ENCODE data around the gene KATNAL2.
A peak's percentile ranks its signal among the peaks of the same experiment; 100 is the strongest.

Gene KATNAL2

GRCh38 chr18:46939998-46940571 is 22.7 kb downstream of the KATNAL2 start:
- TF ChIP-seq ISL1 (CRISPR knock-in tag; IDR thresholded peaks at IDR 0.05) (peak; percentile 91), OSR1 (CRISPR knock-in tag; IDR thresholded peaks at IDR 0.05) (no peak)
- peak; percentile 84 for ATAC-seq

GRCh38 chr18:46942646-46943045 is 25.2 kb downstream of the KATNAL2 start:
- TF ChIP-seq CSRNP3 (CRISPR knock-in tag; IDR thresholded peaks at IDR 0.05) (no peak), GLIS3 (CRISPR knock-in tag; IDR thresholded peaks at IDR 0.05) (no peak), TOX (CRISPR knock-in tag; IDR thresholded peaks at IDR 0.05; ENCODE audit: borderline replicate concordance) (no peak), ZC3H10 (CRISPR knock-in tag; IDR thresholded peaks at IDR 0.05) (no peak), ZNF565 (CRISPR knock-in tag; conservative IDR thresholded peaks at IDR 0.05; ENCODE audit: low read depth) (no peak), PPARA (CRISPR knock-in tag; IDR thresholded peaks at IDR 0.05; ENCODE audit: borderline replicate concordance) (no peak), CREB5 (CRISPR knock-in tag; IDR thresholded peaks at IDR 0.05; ENCODE audit: low read depth) (no peak), ZNF8 (CRISPR knock-in tag; IDR thresholded peaks at IDR 0.05) (no peak), ZNF70 (CRISPR knock-in tag; IDR thresholded peaks at IDR 0.05) (no peak), POU6F1 (CRISPR knock-in tag; IDR thresholded peaks at IDR 0.05; ENCODE audit: borderline replicate concordance, low read depth) (no peak), OSR1 (CRISPR knock-in tag; IDR thresholded peaks at IDR 0.05) (no peak), SNAI2 (CRISPR knock-in tag; IDR thresholded peaks at IDR 0.05) (no peak), RARB (CRISPR knock-in tag; IDR thresholded peaks at IDR 0.05) (no peak), TCF4 (CRISPR knock-in tag; IDR thresholded peaks at IDR 0.05; ENCODE audit: borderline replicate concordance) (no peak)
- ATAC-seq: no peak

GRCh38 chr18:46946656-46947282 is 29.4 kb downstream of the KATNAL2 start:
- no peak for TF ChIP-seq ZNF70 (CRISPR knock-in tag; IDR thresholded peaks at IDR 0.05)
- no peak for TF ChIP-seq TOX (CRISPR knock-in tag; IDR thresholded peaks at IDR 0.05; ENCODE audit: borderline replicate concordance)
- TF ChIP-seq ZC3H10 (CRISPR knock-in tag; IDR thresholded peaks at IDR 0.05): no peak
- no peak for TF ChIP-seq ARNTL (CRISPR knock-in tag; IDR thresholded peaks at IDR 0.05; ENCODE audit: borderline replicate concordance, low read depth)
- no peak for TF ChIP-seq PATZ1 (CRISPR knock-in tag; IDR thresholded peaks at IDR 0.05; ENCODE audit: borderline replicate concordance)
- TF ChIP-seq CREB5 (CRISPR knock-in tag; IDR thresholded peaks at IDR 0.05; ENCODE audit: low read depth): no peak
- no peak for TF ChIP-seq RARB (CRISPR knock-in tag; IDR thresholded peaks at IDR 0.05)
- no peak for TF ChIP-seq CSDC2 (CRISPR knock-in tag; IDR thresholded peaks at IDR 0.05)
- TF ChIP-seq CSRNP3 (CRISPR knock-in tag; IDR thresholded peaks at IDR 0.05): no peak
- TF ChIP-seq POU6F1 (CRISPR knock-in tag; IDR thresholded peaks at IDR 0.05; ENCODE audit: borderline replicate concordance, low read depth): no peak
- no peak for TF ChIP-seq SNAI2 (CRISPR knock-in tag; IDR thresholded peaks at IDR 0.05)
- TF ChIP-seq TCF4 (CRISPR knock-in tag; IDR thresholded peaks at IDR 0.05; ENCODE audit: borderline replicate concordance): no peak
- no peak for TF ChIP-seq ESRRG (CRISPR knock-in tag; IDR thresholded peaks at IDR 0.05)
- peak; percentile 99 for ATAC-seq
